SK-N-SH treated with all-trans-retinoic acid at 6 μM for 48 hours (cell line): Measurements from ENCODE around the gene SSR2.

ENCODE experiments used
- ATAC-seq: fragments of 200-7000 bp; cut with Tn5 transposase; 3 replicates; pipeline ENCODE4 v1.9.1; 2020; ENCODE audit warnings: mild to moderate bottlenecking, moderate library complexity
- ARNTL ChIP-seq: fragments of 450-650 bp; formaldehyde crosslinking; IDR thresholded peaks from 2 replicates; pipeline ENCODE4 v1.5.0; 2020; ENCODE audit warnings: low read depth, mild to moderate bottlenecking, moderate library complexity, borderline replicate concordance
- BACH2 ChIP-seq: fragments of 250-450 bp; sonication (Bioruptor Pico); IDR thresholded peaks from 2 replicates; pipeline ENCODE4 v1.9.0; 2021; ENCODE audit warnings: mild to moderate bottlenecking, borderline replicate concordance
- CSDC2 ChIP-seq: fragments of 250-450 bp; sonication (Bioruptor Pico); IDR thresholded peaks from 2 replicates; pipeline ENCODE4 v1.5.0; 2020; ENCODE audit warnings: mild to moderate bottlenecking, moderate library complexity
- ESRRG ChIP-seq: fragments of 250-450 bp; sonication (Bioruptor Pico); IDR thresholded peaks from 2 replicates; pipeline ENCODE4 v1.6.1; 2021; ENCODE audit warnings: mild to moderate bottlenecking
- GLIS3 ChIP-seq: fragments of 250-450 bp; sonication (Bioruptor Pico); IDR thresholded peaks from 2 replicates; pipeline ENCODE4 v1.5.0; 2020; ENCODE audit warnings: mild to moderate bottlenecking, moderate library complexity
- OSR1 ChIP-seq: fragments of 250-450 bp; sonication (Bioruptor Pico); IDR thresholded peaks from 2 replicates; pipeline ENCODE4 v1.8.0; 2022; ENCODE audit warnings: moderate library complexity, mild to moderate bottlenecking, inconsistent platforms
- PPARA ChIP-seq: fragments of 250-450 bp; sonication (Bioruptor Pico); IDR thresholded peaks from 2 replicates; pipeline ENCODE4 v1.5.0; 2020; ENCODE audit warnings: mild to moderate bottlenecking, borderline replicate concordance
- RARB ChIP-seq: fragments of 250-450 bp; sonication (Bioruptor Pico); IDR thresholded peaks from 2 replicates; pipeline ENCODE4 v1.8.0; 2021; ENCODE audit warnings: mild to moderate bottlenecking, moderate library complexity
- SNAI2 ChIP-seq: fragments of 250-450 bp; sonication (Bioruptor Pico); IDR thresholded peaks from 2 replicates; pipeline ENCODE4 v1.5.0; 2020; ENCODE audit warnings: mild to moderate bottlenecking, moderate library complexity
- TCF4 ChIP-seq: fragments of 250-450 bp; sonication (Bioruptor Pico); IDR thresholded peaks from 2 replicates; pipeline ENCODE4 v1.8.0; 2021; ENCODE audit warnings: mild to moderate bottlenecking, moderate library complexity, borderline replicate concordance
- TOX ChIP-seq: fragments of 250-450 bp; sonication (Bioruptor Pico); IDR thresholded peaks from 2 replicates; pipeline ENCODE4 v1.8.0; 2021; ENCODE audit warnings: mild to moderate bottlenecking, moderate library complexity, borderline replicate concordance
- TSHZ2 ChIP-seq: fragments of 250-450 bp; sonication (Bioruptor Pico); IDR thresholded peaks from 2 replicates; pipeline ENCODE4 v1.5.0; 2020; ENCODE audit warnings: mild to moderate bottlenecking, moderate library complexity
- ZC3H10 ChIP-seq: fragments of 250-450 bp; sonication (Bioruptor Pico); IDR thresholded peaks from 2 replicates; pipeline ENCODE4 v1.5.1; 2021; ENCODE audit warnings: mild to moderate bottlenecking, moderate library complexity
- ZFP3 ChIP-seq: fragments of 250-450 bp; sonication (Bioruptor Pico); IDR thresholded peaks from 2 replicates; pipeline ENCODE4 v1.5.0; 2020; ENCODE audit warnings: mild to moderate bottlenecking, moderate library complexity
- ZFP30 ChIP-seq: fragments of 450-650 bp; formaldehyde crosslinking; IDR thresholded peaks from 2 replicates; pipeline ENCODE4 v1.5.0; 2022; ENCODE audit warnings: mild to moderate bottlenecking, moderate library complexity
- ZNF565 ChIP-seq: fragments of 450-650 bp; formaldehyde crosslinking; conservative IDR thresholded peaks from 2 replicates; pipeline ENCODE4 v1.5.0; 2020; ENCODE audit warnings: low read depth, mild to moderate bottlenecking, moderate library complexity
- ZNF70 ChIP-seq: fragments of 450-650 bp; formaldehyde crosslinking; IDR thresholded peaks from 2 replicates; pipeline ENCODE4 v1.5.0; 2020; ENCODE audit warnings: mild to moderate bottlenecking, moderate library complexity
- ZNF8 ChIP-seq: fragments of 450-650 bp; formaldehyde crosslinking; IDR thresholded peaks from 2 replicates; pipeline ENCODE4 v1.5.0; 2020; ENCODE audit warnings: mild to moderate bottlenecking, moderate library complexity
- TF ChIP-seq, protein P1 (sequence below): fragments of 250-450 bp; sonication (Bioruptor Pico); IDR thresholded peaks from 2 replicates; pipeline ENCODE4 v1.8.0; 2020; ENCODE audit warnings: mild to moderate bottlenecking, moderate library complexity, borderline replicate concordance
- TF ChIP-seq, protein P2 (sequence below): fragments of 250-450 bp; sonication (Bioruptor Pico); IDR thresholded peaks from 2 replicates; pipeline ENCODE4 v1.5.1; 2021; ENCODE audit warnings: mild to moderate bottlenecking, moderate library complexity

Gene SSR2

DNA sequence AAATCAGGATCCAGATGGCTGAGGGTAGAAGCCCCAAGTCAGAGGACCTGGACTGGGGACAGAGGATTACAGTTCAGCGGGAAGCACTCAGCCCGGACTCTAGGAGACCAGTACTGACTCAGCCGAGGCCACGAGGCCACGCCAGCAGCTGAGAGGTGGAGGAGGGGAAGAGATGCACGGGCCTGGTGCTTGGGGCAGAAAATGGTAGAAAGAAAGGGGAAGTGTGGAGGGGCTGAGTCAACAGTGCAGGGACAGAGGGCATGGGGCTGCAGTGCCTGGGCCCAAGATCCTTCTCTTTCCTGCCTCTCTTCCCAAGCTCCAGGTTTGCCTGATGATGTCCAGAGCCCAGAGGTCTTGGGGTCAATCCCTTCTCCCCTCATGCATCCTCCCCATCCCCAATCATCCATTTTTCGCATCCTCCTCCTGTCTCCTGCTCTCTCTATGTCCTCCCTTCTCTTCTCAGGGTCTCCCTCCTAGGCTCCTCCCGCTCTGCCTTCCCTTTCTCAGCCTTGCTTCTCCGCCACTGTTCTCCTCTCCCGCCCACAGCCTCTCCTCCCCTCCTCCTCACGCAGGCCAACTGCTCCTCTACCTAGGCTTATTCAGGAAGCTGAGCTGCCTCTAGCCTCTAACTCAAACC is 50.1 kb downstream of the SSR2 start:
- no peak for TF ChIP-seq ESRRG
- TF ChIP-seq ZFP30 (CRISPR knock-in tag), result no peak
- TF ChIP-seq RARB (CRISPR knock-in tag), result no peak
- TF ChIP-seq, protein P1, sequence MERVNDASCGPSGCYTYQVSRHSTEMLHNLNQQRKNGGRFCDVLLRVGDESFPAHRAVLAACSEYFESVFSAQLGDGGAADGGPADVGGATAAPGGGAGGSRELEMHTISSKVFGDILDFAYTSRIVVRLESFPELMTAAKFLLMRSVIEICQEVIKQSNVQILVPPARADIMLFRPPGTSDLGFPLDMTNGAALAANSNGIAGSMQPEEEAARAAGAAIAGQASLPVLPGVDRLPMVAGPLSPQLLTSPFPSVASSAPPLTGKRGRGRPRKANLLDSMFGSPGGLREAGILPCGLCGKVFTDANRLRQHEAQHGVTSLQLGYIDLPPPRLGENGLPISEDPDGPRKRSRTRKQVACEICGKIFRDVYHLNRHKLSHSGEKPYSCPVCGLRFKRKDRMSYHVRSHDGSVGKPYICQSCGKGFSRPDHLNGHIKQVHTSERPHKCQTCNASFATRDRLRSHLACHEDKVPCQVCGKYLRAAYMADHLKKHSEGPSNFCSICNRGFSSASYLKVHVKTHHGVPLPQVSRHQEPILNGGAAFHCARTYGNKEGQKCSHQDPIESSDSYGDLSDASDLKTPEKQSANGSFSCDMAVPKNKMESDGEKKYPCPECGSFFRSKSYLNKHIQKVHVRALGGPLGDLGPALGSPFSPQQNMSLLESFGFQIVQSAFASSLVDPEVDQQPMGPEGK (CRISPR knock-in tag), result no peak
- TF ChIP-seq BACH2 (CRISPR knock-in tag), result no peak
- TF ChIP-seq TSHZ2 (CRISPR knock-in tag), result no peak
- TF ChIP-seq ZFP3 (CRISPR knock-in tag), result no peak
- TF ChIP-seq SNAI2 (CRISPR knock-in tag), result no peak
- TF ChIP-seq ZNF70, result no peak
- TF ChIP-seq PPARA (CRISPR knock-in tag), result no peak
- no peak for TF ChIP-seq ZNF8 (CRISPR knock-in tag)
- no peak for TF ChIP-seq TOX (CRISPR knock-in tag)
- TF ChIP-seq, protein P2, sequence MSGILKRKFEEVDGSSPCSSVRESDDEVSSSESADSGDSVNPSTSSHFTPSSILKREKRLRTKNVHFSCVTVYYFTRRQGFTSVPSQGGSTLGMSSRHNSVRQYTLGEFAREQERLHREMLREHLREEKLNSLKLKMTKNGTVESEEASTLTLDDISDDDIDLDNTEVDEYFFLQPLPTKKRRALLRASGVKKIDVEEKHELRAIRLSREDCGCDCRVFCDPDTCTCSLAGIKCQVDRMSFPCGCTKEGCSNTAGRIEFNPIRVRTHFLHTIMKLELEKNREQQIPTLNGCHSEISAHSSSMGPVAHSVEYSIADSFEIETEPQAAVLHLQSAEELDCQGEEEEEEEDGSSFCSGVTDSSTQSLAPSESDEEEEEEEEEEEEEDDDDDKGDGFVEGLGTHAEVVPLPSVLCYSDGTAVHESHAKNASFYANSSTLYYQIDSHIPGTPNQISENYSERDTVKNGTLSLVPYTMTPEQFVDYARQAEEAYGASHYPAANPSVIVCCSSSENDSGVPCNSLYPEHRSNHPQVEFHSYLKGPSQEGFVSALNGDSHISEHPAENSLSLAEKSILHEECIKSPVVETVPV (CRISPR knock-in tag), result no peak
- TF ChIP-seq ZC3H10, result no peak
- no peak for TF ChIP-seq CSDC2 (CRISPR knock-in tag)
- TF ChIP-seq ZNF565 (CRISPR knock-in tag), result no peak
- peak; percentile 88 for ATAC-seq

DNA sequence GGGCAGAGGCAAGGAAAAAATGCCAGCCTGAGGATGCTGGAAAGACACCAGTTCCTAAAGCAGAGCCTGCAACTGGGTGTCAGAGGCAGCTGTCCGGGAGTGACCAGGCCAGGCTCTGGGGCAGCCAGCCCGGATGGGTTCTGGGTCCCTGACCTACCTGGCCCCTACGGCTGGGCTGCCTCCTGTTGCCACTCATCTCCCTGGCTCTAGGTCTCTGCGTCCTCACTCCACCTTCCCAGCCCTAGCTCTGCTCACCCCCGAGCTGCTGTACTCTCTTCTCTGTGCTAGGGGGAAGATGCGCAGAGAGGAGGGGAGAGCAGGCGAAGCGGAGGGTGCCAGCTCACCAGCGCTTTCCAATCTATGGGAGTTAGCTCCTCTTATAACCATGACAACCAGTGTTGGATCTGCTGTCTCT is 51.4 kb downstream of the SSR2 start:
- ATAC-seq, result no peak
- TF ChIP-seq ARNTL (CRISPR knock-in tag) (no peak), PPARA (CRISPR knock-in tag) (no peak), ZNF8 (CRISPR knock-in tag) (no peak), OSR1 (no peak), TSHZ2 (CRISPR knock-in tag) (no peak), GLIS3 (CRISPR knock-in tag) (no peak), CSDC2 (CRISPR knock-in tag) (no peak), SNAI2 (CRISPR knock-in tag) (no peak), TCF4 (CRISPR knock-in tag) (no peak), ZC3H10 (no peak)

- no peak for TF ChIP-seq TOX (CRISPR knock-in tag)
- TF ChIP-seq TCF4 (CRISPR knock-in tag), result no peak
- TF ChIP-seq ZNF565 (CRISPR knock-in tag), result no peak
- TF ChIP-seq, all 23 proteins: peak for 0
- no peak for ATAC-seq
These were observed 52.1 kb downstream of the SSR2 start for GRCh38 chr1:155968670-155969069.
